Mammary epithelial cell (primary cell): ENCODE results near the gene HIP1R.

Experiments
- EZH2 ChIP-seq: IDR thresholded peaks from 2 replicates; pipeline ENCODE4 v1.6.1; 2012; ENCODE audit warnings: low read length, inconsistent platforms, borderline replicate concordance
- TF ChIP-seq, protein P1 (sequence below), 2 donors: IDR thresholded peaks in 1 of 2; conservative IDR thresholded peaks in 1 of 2; 2 replicates each; pipeline ENCODE4 v1.5.1; 2011 to 2012; ENCODE audit warnings: inconsistent platforms in 2 of 2, low read length in 2 of 2, mild to moderate bottlenecking in 2 of 2, control low read depth in 1 of 2, low read depth in 1 of 2; ENCODE audit not compliant: insufficient read depth in 1 of 2; ENCODE audit errors: extremely low read depth in 1 of 2

DNA sequence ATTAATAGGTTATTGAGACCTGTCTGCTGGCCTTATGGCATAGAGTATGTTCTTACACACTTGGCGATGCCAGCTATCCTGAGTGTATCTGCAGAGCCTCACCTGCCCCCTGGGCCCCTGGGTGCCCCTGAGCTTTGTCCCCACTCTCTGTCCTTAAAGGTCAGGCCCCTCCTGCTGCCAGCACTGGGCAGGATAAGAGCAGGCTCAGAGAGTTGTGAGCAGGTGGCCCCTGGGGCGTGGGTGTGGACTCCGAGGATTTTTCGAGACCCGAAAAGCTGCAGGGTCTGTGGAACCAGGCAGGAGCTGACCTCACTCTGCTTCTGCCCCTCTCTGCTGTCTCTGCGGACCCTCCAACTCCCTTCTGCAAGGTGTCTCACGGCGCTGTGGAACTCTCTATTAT, 8.2 kb downstream of the HIP1R start:
- TF ChIP-seq, protein P1, sequence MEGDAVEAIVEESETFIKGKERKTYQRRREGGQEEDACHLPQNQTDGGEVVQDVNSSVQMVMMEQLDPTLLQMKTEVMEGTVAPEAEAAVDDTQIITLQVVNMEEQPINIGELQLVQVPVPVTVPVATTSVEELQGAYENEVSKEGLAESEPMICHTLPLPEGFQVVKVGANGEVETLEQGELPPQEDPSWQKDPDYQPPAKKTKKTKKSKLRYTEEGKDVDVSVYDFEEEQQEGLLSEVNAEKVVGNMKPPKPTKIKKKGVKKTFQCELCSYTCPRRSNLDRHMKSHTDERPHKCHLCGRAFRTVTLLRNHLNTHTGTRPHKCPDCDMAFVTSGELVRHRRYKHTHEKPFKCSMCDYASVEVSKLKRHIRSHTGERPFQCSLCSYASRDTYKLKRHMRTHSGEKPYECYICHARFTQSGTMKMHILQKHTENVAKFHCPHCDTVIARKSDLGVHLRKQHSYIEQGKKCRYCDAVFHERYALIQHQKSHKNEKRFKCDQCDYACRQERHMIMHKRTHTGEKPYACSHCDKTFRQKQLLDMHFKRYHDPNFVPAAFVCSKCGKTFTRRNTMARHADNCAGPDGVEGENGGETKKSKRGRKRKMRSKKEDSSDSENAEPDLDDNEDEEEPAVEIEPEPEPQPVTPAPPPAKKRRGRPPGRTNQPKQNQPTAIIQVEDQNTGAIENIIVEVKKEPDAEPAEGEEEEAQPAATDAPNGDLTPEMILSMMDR (conservative IDR thresholded peaks at IDR 0.05 in 1 of 2, IDR thresholded peaks at IDR 0.05 in 1 of 2; ENCODE audit: extremely low read depth in 1 of 2, insufficient read depth in 1 of 2, low read depth in 1 of 2, low read length in 2 of 2), result no peak
- TF ChIP-seq EZH2, result no peak
